ENCODE results near the gene HAUS3. TPM values are rescaled to one million over a fixed set of nuclear protein-coding genes. Genes with fewer than 3 reads are reported as not detected.
A peak's percentile ranks its signal among the peaks of the same experiment; 100 is the strongest.

HAUS3 gene, protein sequence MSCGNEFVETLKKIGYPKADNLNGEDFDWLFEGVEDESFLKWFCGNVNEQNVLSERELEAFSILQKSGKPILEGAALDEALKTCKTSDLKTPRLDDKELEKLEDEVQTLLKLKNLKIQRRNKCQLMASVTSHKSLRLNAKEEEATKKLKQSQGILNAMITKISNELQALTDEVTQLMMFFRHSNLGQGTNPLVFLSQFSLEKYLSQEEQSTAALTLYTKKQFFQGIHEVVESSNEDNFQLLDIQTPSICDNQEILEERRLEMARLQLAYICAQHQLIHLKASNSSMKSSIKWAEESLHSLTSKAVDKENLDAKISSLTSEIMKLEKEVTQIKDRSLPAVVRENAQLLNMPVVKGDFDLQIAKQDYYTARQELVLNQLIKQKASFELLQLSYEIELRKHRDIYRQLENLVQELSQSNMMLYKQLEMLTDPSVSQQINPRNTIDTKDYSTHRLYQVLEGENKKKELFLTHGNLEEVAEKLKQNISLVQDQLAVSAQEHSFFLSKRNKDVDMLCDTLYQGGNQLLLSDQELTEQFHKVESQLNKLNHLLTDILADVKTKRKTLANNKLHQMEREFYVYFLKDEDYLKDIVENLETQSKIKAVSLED
- 10 to 100 TPM; 20.2 to 20.3 TPM for total RNA-seq

- intact Hi-C loops (cut with micrococcal nuclease), result loop anchor here (1.0 to 10.0 kb wide), 9 partner anchors 21 to 693 kb away; partner anchors contain the start of genes CFAP99, FAM193A, MXD4 and NSD2
- H3K27me3 Mint-ChIP-seq, result no peaks in the 10 kb centered on the region
- ChIA-PET CTCF (interaction anchor here (0.6 to 3.5 kb wide), 13 partner anchors 11 to 244 kb away, joined by 3 to 23 read pairs (median 4); partner anchors contain the start of genes MXD4 and RNF4), POLR2A (interaction anchor here (0.6 to 2.5 kb wide), 10 partner anchors 20 to 694 kb away, joined by 3 to 11 read pairs (median 4); partner anchors contain the start of genes CFAP99, MXD4, RNF4 and ZFYVE28)
- H3K4me1 Mint-ChIP-seq (ENCODE audit: low read depth), result peaks cover 54% of the 10 kb centered on the region
- H3K9me3 Mint-ChIP-seq, result no peaks in the 10 kb centered on the region
- H3K36me3 Mint-ChIP-seq, result peaks cover 26% of the 10 kb centered on the region
- DNase-seq, result peak; percentile 100
- peak within 1 kb of the TSS; percentile 89 for H3K27ac Mint-ChIP-seq
- peak within 1 kb of the TSS; percentile 97 for H3K4me3 Mint-ChIP-seq
These were observed at the start of gene HAUS3, which contains the start of gene POLN for GRCh38 chr4:2241410-2242353. TSS of gene HAUS3 (minus strand) at chr4:2242121. CDS start at chr4:2240946, 1,175 bp downstream. TSS of gene POLN (minus strand) at chr4:2242121. CDS start at chr4:2229231, 12,890 bp downstream.

DNA sequence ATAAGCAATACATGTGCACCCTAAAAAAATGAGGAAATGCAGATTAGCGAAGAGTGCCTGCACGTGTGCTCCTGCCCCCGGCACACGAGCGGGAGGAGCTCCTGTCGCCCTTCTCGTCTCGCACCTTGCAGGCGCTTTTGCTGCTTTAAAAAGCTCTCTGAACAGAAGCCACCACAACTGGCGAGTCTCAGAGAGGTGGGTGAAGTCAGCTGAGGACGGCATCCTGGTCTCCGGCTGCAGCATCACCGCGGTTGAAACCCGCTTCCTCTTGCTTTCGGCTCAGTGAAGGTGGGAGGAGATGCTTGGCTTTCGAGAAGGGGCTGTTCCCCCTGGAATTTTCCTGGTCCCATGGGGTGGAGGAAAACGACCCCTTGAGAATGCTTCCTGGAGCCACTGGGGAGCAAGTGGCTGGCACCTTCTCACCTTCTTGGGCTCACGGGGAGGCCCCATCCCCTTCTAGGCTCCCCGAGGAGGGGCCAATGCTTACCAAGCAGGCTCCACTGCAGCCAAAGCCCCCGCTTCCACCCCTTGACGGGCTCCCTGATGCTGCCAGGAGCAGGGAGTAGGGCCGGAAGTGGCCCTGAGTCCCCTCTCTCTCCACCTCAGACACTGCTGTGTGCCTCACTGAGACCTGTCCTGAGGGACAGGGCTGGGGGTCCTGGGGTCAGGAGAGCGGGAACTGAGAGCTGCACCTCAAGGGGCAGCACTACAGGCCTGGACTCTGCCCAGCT, 49.2 kb upstream of the HAUS3 start:
- Mint-ChIP-seq H3K9me3 (peaks cover 2% of the 10 kb centered on the region), H3K4me3 (peak overlapping the region; percentile 35), H3K27ac (peak overlapping the region; percentile 66), H3K27me3 (no peaks in the 10 kb centered on the region), H3K36me3 (no peaks in the 10 kb centered on the region), H3K4me1 (ENCODE audit: low read depth) (peaks cover 23% of the 10 kb centered on the region)
- CTCF ChIA-PET, result interaction anchor here (1.0 kb wide), 2 partner anchors 71 to 128 kb away, joined by 4 to 5 read pairs; partner anchors contain the start of gene CFAP99
- intact Hi-C loops (cut with micrococcal nuclease), result no loop called here
- POLR2A ChIA-PET, result interaction anchor here (1.6 kb wide), 1 partner anchor 31 kb away, joined by 4 read pairs; no protein-coding TSS in a partner anchor
- peak; percentile 75 for DNase-seq

DNA sequence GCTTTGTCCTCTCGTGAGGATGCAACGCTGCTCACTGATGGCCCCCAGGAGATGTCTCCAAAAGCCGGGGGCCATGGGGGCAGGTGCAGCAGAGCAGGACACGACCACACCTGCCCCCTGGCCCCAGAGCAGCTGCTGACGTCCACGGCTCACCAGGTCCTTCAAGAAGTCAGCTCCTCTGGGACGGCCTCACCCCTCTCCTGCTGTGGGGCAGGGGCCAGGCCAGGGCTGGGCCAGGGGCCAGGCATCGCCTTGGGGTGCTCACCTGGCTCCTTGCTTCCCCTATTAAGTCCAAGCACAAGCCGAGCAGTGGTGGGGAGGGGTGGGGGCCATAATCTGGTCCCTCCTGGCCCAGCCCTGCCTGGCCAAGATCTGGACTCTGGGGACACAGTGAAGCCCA, 48.6 kb upstream of the HAUS3 start:
- ChIA-PET CTCF (interaction anchor here (1.0 kb wide), 2 partner anchors 70 to 129 kb away, joined by 4 to 5 read pairs; partner anchors contain the start of gene CFAP99), POLR2A (interaction anchor here (1.6 kb wide), 1 partner anchor 30 kb away, joined by 4 read pairs; no protein-coding TSS in a partner anchor)
- Mint-ChIP-seq H3K4me1 (ENCODE audit: low read depth) (peaks cover 19% of the 10 kb centered on the region), H3K9me3 (peaks cover 2% of the 10 kb centered on the region), H3K4me3 (no peak overlapping the region), H3K27ac (no peak overlapping the region), H3K27me3 (no peaks in the 10 kb centered on the region), H3K36me3 (no peaks in the 10 kb centered on the region)
- intact Hi-C loops (cut with micrococcal nuclease), result no loop called here
- DNase-seq, result peak; percentile 6

GRCh38 chr4:2289955-2290333, 48.0 kb upstream of the HAUS3 start:
- CTCF ChIA-PET, result interaction anchor here (1.0 kb wide), 1 partner anchor 129 kb away, joined by 5 read pairs; the partner anchor contains the start of gene CFAP99

DNA sequence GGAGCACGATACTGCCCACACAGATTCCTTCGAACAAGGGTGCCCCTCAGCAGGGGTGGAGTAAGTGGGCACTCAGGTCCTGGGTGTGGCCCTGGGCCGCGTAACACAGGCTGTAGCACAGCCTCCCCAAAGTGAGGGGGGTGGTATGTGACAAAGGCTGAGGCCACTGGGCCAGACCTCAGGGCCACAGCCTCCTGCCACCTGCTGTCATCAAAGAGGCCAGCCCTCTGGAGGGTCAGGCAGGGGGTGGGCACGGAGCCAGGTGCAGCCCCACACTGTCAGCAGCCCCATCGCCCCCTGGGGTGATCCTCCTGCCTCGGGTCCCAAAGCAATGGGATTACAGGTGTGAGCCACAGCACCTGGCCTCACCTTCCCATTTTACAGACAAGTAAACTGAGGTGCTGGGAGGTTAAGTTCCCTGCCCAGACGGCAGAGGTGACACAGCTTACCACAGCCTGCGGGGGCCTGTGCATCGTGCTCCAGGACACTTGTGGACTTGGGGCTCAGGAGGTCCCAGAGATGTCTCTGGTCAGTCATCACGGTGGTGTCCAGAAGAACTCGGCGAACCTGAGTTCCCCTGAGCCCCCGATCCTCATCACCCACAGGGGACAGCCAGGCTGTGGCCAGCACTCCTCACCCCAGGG, 47.5 kb upstream of the HAUS3 start:
- H3K27ac Mint-ChIP-seq, result no peak overlapping the region
- ChIA-PET CTCF (no interaction called here), POLR2A (interaction anchor here (1.6 kb wide), 1 partner anchor 29 kb away, joined by 4 read pairs; no protein-coding TSS in a partner anchor)
- peak; percentile 5 for DNase-seq
- H3K36me3 Mint-ChIP-seq, result no peaks in the 10 kb centered on the region
- peaks cover 2% of the 10 kb centered on the region for H3K9me3 Mint-ChIP-seq
- H3K4me3 Mint-ChIP-seq, result no peak overlapping the region
- intact Hi-C loops (cut with micrococcal nuclease), result no loop called here
- peaks cover 18% of the 10 kb centered on the region for H3K4me1 Mint-ChIP-seq (ENCODE audit: low read depth)
- no peaks in the 10 kb centered on the region for H3K27me3 Mint-ChIP-seq

More at GRCh38 chr4:2289955-2290333, 48.0 kb upstream of the HAUS3 start:
- POLR2A ChIA-PET, result interaction anchor here (1.6 kb wide), 1 partner anchor 29 kb away, joined by 4 read pairs; no protein-coding TSS in a partner anchor
- H3K4me1 Mint-ChIP-seq (ENCODE audit: low read depth), result peaks cover 18% of the 10 kb centered on the region
- peak; percentile 7 for DNase-seq
- H3K9me3 Mint-ChIP-seq, result peaks cover 2% of the 10 kb centered on the region
- no peak overlapping the region for H3K27ac Mint-ChIP-seq
- intact Hi-C loops (cut with micrococcal nuclease), result no loop called here
- H3K36me3 Mint-ChIP-seq, result no peaks in the 10 kb centered on the region
- H3K27me3 Mint-ChIP-seq, result no peaks in the 10 kb centered on the region
- H3K4me3 Mint-ChIP-seq, result no peak overlapping the region

GRCh38 chr4:2288051-2288541, 46.2 kb upstream of the HAUS3 start:
- intact Hi-C loops (cut with micrococcal nuclease), result no loop called here
- H3K27ac Mint-ChIP-seq, result no peak overlapping the region
- DNase-seq, result no peak
- no peaks in the 10 kb centered on the region for H3K27me3 Mint-ChIP-seq
- H3K4me3 Mint-ChIP-seq, result no peak overlapping the region
- H3K36me3 Mint-ChIP-seq, result no peaks in the 10 kb centered on the region
- CTCF ChIA-PET, result no interaction called here
- POLR2A ChIA-PET, result no interaction called here
- H3K9me3 Mint-ChIP-seq, result no peaks in the 10 kb centered on the region
- H3K4me1 Mint-ChIP-seq (ENCODE audit: low read depth), result peaks cover 22% of the 10 kb centered on the region

DNA sequence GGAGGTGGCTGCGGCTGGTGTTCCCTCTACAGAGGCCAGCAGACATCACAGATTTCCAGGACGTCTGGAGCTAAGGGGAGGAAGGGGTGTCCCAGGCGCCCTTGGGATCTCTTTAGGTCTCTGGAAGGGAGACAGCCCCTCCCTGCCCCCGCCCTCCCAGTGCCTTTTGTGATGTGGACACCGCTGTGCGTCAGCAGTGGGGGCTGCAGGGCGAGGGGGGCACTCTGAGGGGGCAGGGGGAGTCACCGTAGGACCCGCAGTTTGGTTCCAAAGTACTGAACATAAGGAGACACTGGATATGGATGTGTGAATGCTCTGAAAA, 45.6 kb upstream of the HAUS3 start:
- intact Hi-C loops (cut with micrococcal nuclease), result no loop called here
- POLR2A ChIA-PET, result no interaction called here
- H3K4me1 Mint-ChIP-seq (ENCODE audit: low read depth), result peaks cover 26% of the 10 kb centered on the region
- no peak overlapping the region for H3K27ac Mint-ChIP-seq
- H3K4me3 Mint-ChIP-seq, result no peak overlapping the region
- H3K9me3 Mint-ChIP-seq, result no peaks in the 10 kb centered on the region
- H3K36me3 Mint-ChIP-seq, result no peaks in the 10 kb centered on the region
- no peak for DNase-seq
- CTCF ChIA-PET, result no interaction called here
- no peaks in the 10 kb centered on the region for H3K27me3 Mint-ChIP-seq

DNA sequence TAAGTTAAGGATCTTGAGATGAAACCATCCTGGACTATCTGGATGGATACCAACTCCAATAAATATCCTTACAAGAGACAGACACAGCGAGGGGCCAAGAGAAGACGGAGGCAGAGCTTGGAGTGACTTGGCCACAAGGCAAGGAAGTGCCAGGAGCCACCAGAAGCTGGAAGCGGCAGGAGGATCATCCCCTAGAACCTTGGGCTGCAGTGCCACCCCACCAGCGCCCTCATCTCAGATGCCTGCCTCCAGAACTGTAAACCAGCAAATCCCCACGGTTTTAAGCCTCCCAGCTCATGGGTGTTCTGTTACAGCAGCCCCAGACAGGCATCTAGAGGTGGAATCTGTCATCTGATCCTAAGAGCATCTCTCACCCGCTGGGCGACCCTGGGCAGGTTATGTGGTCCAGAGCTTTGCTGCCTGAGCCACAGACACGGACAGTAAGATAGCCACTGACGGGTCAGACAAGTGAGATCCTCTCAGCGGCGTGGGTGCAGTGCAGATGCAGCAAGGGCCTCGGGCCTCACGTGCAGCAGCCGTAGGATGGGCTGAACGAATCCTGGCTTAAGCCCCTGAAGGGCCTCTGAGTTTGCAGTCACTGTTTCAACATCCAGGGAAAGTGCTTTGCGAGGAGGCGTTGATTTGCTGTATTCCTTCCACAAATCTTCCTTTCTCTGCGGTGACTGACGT, 45.1 kb upstream of the HAUS3 start:
- DNase-seq, result no peak
- H3K27ac Mint-ChIP-seq, result no peak overlapping the region
- ChIA-PET CTCF (interaction anchor here (0.7 kb wide), 1 partner anchor 175 kb away, joined by 3 read pairs; no protein-coding TSS in a partner anchor), POLR2A (no interaction called here)
- intact Hi-C loops (cut with micrococcal nuclease), result no loop called here
- H3K27me3 Mint-ChIP-seq, result no peaks in the 10 kb centered on the region
- H3K4me1 Mint-ChIP-seq (ENCODE audit: low read depth), result peaks cover 31% of the 10 kb centered on the region
- no peaks in the 10 kb centered on the region for H3K9me3 Mint-ChIP-seq
- H3K36me3 Mint-ChIP-seq, result no peaks in the 10 kb centered on the region
- H3K4me3 Mint-ChIP-seq, result no peak overlapping the region

GRCh38 chr4:2285613-2286381, 43.9 kb upstream of the HAUS3 start:
- POLR2A ChIA-PET, result no interaction called here

More at GRCh38 chr4:2285613-2286381, 43.9 kb upstream of the HAUS3 start:
- CTCF ChIA-PET, result no interaction called here
- intact Hi-C loops (cut with micrococcal nuclease), result no loop called here
- Mint-ChIP-seq H3K27ac (no peak overlapping the region), H3K27me3 (no peaks in the 10 kb centered on the region), H3K4me1 (ENCODE audit: low read depth) (peaks cover 35% of the 10 kb centered on the region), H3K36me3 (no peaks in the 10 kb centered on the region), H3K4me3 (no peak overlapping the region), H3K9me3 (no peaks in the 10 kb centered on the region)
- no peak for DNase-seq
